Activated CD8-positive, alpha-beta memory T cell treated with anti-CD3 and anti-CD28 coated beads, Interleukin-2, amount 50 U/mL, for 24 hours (primary cell): ENCODE measurements around the gene ELAVL4.

ENCODE experiments used
- DNase-seq: peaks from one replicate; pipeline ENCODE4 v3.0.0-alpha.2; 2020; ENCODE audit errors: extremely low read depth

Gene ELAVL4

DNA sequence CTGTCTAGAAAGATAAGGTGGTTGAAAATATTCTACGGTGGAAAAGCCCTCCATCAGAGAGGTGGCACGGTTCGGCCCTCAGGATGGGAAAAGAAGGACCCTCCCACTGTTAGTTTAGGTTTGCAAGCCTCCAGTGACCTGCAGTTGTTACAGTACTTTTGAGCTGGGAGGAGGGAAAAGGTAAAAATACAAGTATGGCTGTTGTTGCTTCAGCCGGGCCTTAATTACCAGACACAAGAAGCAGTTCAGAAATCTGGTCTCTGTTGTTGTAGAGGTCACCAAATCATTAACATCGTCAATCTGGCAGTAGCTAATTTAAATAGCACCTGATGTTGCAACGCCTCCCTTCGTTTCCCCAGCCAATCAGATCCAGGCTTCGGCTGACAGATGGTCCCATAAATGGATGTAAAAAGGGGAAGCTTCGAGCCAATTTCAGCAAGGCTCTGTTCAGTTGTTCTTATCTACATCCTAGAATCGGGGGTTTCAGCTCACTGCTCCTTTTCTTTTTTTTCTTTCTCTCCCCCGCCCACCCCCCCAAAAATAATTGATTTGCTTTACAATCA lies at the start of gene ELAVL4:
Gene ELAVL4 (plus strand): TSS at position 424 of the 563 bp plus-strand sequence. CDS start 270 bp downstream, outside the sequence.
- DNase-seq = no peak

DNA sequence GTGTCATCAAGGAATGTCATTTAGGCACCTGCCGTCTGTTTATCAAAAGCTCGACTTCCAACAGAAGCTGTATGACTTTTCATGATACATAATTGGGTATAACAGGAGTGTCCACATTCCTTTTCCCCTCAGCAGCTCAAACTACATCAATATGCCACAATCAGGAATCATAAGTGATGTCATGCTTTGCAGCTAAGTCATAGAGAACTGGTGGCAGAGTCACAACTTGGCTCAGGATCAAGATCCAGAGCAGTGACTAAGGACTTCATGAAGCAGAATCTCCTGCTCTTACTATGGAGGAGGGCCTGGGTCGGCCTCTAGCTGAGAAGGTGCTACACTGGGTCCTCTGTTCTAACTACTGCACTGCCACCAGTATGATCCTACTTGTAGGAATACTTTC lies 48.4 kb upstream of the ELAVL4 start:
- DNase-seq = no peak

DNA sequence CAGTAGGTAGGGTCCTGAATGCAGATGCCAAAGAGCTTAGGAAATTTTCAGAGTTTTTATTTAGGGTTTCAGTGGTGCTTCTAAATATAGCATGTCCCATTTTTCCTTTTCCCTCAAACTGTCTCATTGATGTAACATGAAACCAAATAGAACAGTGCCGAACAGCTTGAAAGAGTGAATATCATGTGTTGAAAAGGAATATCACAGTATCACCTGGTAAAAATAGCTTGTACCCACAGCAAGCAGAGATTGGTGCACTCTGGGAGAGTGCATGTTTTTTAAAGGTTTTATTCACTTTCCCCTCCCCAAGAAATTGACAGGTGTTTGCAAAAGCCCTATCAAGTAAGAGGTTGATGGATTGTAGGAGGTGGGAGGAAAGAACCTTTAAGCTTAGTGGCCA lies 41.9 kb upstream of the ELAVL4 start:
- DNase-seq = no peak

- no peak for DNase-seq
Measured at GRCh38 chr1:50074931-50075330, 33.8 kb upstream of the ELAVL4 start.

DNA sequence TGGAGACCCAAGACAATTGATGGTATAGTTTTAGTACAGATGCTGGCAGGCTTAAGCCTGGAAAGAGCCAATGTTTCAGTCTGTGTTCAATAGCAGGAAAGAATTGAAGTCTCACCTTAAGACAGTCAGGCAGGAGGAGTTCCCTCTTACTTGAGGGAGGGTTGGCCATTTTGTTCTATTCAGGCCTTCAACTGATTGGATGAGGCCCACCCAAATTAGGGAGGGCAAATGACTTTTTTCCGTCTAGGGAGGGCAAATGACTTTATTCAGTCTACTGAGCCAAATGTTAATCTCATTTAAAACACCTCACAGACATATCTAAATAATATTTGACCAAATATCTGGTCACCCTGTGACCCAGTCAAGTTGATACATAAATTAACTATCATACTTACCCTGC lies 31.4 kb upstream of the ELAVL4 start:
- no peak for DNase-seq

- no peak for DNase-seq
Measured at GRCh38 chr1:50080904-50081586, 27.7 kb upstream of the ELAVL4 start.

DNA sequence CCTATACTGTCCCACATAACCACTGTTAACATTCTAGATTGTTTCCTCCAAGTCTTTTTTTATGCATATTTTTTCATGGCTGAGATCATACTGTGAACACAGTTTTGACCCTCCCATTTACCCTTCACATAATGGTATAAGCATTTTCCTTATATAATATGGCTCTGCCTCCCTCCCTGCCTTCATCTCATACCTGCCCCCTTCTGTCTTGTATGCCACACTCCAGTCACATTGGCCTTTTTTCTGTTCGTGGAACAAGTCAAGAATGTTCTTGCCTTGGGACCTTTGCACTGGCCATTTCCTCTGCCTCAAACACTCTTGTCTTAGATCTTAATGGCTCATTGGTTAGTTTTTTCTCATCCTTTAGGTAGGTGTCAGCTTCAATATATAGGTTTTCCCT lies 24.3 kb upstream of the ELAVL4 start:
- no peak for DNase-seq

DNA sequence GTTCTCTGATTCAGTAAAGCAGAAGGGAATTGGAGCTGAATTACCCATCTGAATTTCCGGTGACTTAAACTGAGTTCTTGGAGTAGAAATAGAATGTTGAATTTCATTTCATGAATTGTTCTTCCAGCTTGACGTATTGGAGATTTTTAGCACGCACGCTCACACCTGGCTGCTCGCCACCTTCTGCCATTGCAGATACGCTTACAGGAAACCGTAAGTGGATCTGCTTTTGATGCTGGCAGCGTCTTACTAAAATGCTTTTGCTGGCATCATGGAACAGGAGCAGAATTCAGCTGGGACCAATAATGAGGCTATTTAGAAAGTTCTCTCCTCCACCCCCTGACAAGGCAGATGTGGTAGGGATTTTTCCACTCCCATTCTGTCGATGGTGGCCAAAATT lies 17.7 kb upstream of the ELAVL4 start:
- DNase-seq = no peak

GRCh38 chr1:50095716-50096115 lies 13.0 kb upstream of the ELAVL4 start:
- DNase-seq = no peak

GRCh38 chr1:50097021-50097679 lies 11.6 kb upstream of the ELAVL4 start:
- no peak for DNase-seq

- DNase-seq = no peak
Measured at GRCh38 chr1:50097791-50098190, 10.9 kb upstream of the ELAVL4 start.

GRCh38 chr1:50098591-50099021 lies 10.1 kb upstream of the ELAVL4 start:
- DNase-seq = no peak

DNA sequence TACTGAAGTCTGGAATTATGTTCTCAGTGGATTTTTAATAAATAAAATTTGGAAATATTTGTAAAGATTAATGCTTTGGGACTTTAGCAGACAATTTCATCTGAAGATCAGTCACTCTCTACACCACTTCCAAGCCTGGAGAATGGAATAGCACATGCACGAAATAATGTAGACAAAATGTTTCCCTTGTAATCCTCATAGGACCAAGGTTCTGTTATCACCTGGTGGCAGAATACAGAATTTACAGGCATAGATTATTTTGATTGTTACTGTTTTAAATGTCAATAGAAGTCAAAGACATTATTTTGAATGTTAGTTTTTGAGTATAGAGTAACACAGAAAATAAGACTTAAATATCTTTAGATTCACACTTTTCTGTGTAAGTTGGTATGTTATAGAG lies 9.1 kb upstream of the ELAVL4 start:
- no peak for DNase-seq

GRCh38 chr1:50103615-50104081 lies 5.1 kb upstream of the ELAVL4 start:
- DNase-seq = no peak

- DNase-seq = no peak
Measured at GRCh38 chr1:50105433-50105832, 3.3 kb upstream of the ELAVL4 start.

GRCh38 chr1:50106095-50106761 lies 2.5 kb upstream of the ELAVL4 start:
- DNase-seq = no peak

- no peak for DNase-seq
Measured at GRCh38 chr1:50109116-50109515, 396 bp downstream of the ELAVL4 start.

DNA sequence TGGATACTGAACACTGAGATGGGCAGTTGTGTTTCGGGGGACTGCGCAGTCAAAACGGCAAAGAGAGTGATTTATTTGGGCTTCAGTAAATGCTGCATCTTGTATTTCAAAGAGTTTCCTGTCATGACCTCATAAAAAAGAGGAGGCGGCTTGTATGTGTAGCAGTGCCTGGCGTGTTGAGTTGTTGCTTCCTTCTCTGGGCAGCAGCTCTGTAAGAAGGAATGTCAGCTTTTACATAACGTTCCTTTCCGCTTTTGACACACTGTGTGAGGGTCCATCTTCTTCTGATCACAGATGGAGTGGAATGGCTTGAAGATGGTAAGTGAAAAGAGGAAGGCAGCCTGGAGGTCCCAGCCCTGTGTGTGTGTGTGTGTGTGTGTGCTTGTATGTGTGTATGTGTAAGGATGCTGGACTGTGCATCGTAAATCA lies 941 bp downstream of the ELAVL4 start:
- no peak for DNase-seq

DNA sequence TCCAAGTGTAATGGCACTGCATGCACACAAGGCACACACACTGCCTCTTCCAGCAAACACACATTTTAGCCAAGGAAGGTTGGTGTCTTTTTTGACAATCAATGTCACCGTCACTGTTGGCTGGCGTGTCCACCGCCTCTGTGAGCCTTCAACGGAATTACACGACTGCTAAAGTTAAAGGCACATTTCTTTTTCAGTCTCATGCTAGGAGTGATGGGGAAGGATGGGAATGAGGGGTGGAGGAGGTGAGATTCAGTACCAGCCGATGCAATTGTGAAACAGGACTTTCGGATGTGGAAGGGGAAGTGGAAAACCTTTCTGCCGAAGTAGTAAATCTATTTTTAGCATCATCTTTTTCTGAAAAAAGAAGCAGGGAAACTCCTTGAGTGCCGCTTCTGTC lies 1.4 kb downstream of the ELAVL4 start:
- no peak for DNase-seq

GRCh38 chr1:50110656-50111055 lies 1.9 kb downstream of the ELAVL4 start:
- DNase-seq = no peak

GRCh38 chr1:50111503-50111902 lies 2.8 kb downstream of the ELAVL4 start:
- no peak for DNase-seq

DNA sequence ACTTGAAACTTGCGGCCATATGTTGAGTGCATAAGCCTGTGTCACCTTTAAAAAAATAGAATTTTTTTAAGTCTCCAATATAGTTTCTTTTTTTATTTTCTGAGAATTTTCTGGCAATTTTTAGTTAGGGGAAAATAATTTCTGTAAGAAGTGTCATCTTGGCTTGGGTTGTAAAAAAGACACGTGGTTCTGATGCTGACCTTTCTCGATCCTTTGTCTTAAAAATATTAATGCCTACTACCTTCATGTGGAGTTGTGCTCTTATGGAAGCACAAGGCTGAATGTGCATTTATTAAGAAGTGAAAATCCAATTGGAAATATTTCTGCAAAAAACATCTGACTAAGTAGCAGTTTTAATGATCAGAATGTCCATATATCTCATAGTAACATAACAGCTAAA lies 3.5 kb downstream of the ELAVL4 start:
- no peak for DNase-seq

DNA sequence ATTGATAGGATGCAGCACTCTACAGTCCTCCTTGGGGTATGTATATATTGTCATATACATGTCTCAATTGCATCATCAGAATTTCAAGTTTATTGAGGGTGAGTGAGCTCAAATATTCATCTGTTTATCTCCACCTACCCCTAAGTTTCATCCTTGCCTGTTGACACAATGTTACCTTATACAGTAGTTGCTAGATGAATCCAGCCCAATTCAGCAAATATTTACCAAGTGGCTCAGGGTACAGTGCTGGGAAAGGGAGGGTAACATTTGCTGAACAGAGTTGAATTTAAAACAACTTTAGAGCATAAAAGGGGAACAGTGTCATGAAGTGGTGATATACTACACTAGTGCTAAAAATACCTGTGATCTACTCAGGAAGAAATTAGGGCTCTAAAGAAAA lies 14.4 kb downstream of the ELAVL4 start:
- DNase-seq = no peak
